CD14-positive monocyte (primary cell): ENCODE data around the gene LHFPL3. TPM values are rescaled to one million over a fixed set of nuclear protein-coding genes. Genes with fewer than 3 reads are reported as not detected.

Experiments
- DNase-seq, 3 donors: peaks; one replicate each; pipeline ENCODE4 v3.0.0-alpha.2; 2011 to 2022
- H2AFZ ChIP-seq: 2 replicates; pipeline ENCODE4 v1.6.0; 2012; ENCODE audit warnings: mild to moderate bottlenecking, low read depth, low read length, inconsistent platforms; ENCODE audit not compliant: insufficient read depth, poor library complexity, severe bottlenecking
- H3K27ac ChIP-seq, 2 donors: 1 replicate in 1 of 2; 2 replicates in 1 of 2; pipeline ENCODE4 v1.5.1; 2012 to 2013; ENCODE audit warnings: low read length in 2 of 2, control low read depth in 1 of 2, inconsistent platforms in 1 of 2, low read depth in 1 of 2, mild to moderate bottlenecking in 1 of 2
- H3K27me3 ChIP-seq, 2 donors: one replicate each; pipeline versions ENCODE4 v1.6.0 to v1.6.1; 2011 to 2013; ENCODE audit warnings: low read length in 2 of 2; ENCODE audit not compliant: control insufficient read depth in 2 of 2, insufficient read depth in 2 of 2
- H3K36me3 ChIP-seq, 2 donors: replicated peaks in 1 of 2; 1 replicate in 1 of 2; 2 replicates in 1 of 2; pipeline versions ENCODE4 v1.5.1 to v1.6.1; 2012 to 2013; ENCODE audit warnings: low read length in 2 of 2, control low read depth in 1 of 2, inconsistent platforms in 1 of 2, mild to moderate bottlenecking in 1 of 2; ENCODE audit not compliant: insufficient read depth in 2 of 2, control insufficient read depth in 1 of 2
- H3K4me1 ChIP-seq, 2 donors: 1 replicate in 1 of 2; 2 replicates in 1 of 2; pipeline versions ENCODE4 v1.5.1 to v1.6.1; 2012 to 2013; ENCODE audit warnings: low read length in 2 of 2, control low read depth in 1 of 2, inconsistent platforms in 1 of 2, mild to moderate bottlenecking in 1 of 2, moderate library complexity in 1 of 2; ENCODE audit not compliant: insufficient read depth in 2 of 2, control insufficient read depth in 1 of 2
- H3K4me2 ChIP-seq: replicated peaks from 2 replicates; pipeline ENCODE3; 2012; ENCODE audit warnings: low read length, moderate library complexity, mild to moderate bottlenecking; ENCODE audit not compliant: poor library complexity, severe bottlenecking; ENCODE audit errors: extremely low read depth
- H3K4me3 ChIP-seq, 3 experiments: fragments of 200-600 bp in 1 of 3; sonication (generic) in 1 of 3; replicated peaks in 1 of 3; 1 replicate in 2 of 3; 2 replicates in 1 of 3; pipeline ENCODE4 v1.5.1; 2011 to 2013; ENCODE audit warnings: low read length in 3 of 3, mild to moderate bottlenecking in 3 of 3, control low read depth in 2 of 3, low read depth in 2 of 3, inconsistent platforms in 1 of 3, moderate library complexity in 1 of 3
- H3K79me2 ChIP-seq: 2 replicates; pipeline ENCODE4 v1.6.0; 2012; ENCODE audit warnings: mild to moderate bottlenecking, control low read depth, inconsistent platforms, low read length, moderate library complexity; ENCODE audit not compliant: insufficient read depth
- H3K9ac ChIP-seq: 2 replicates; pipeline ENCODE4 v1.6.0; 2017; ENCODE audit warnings: low read length, mild to moderate bottlenecking; ENCODE audit not compliant: insufficient read depth, poor library complexity, severe bottlenecking
- H3K9me3 ChIP-seq, 2 donors: replicated peaks in 1 of 2; 1 replicate in 1 of 2; 2 replicates in 1 of 2; pipeline versions ENCODE4 v1.5.1 to v1.6.1; 2012 to 2013; ENCODE audit warnings: low read length in 2 of 2, control low read depth in 1 of 2; ENCODE audit not compliant: control insufficient read depth in 1 of 2, insufficient read depth in 1 of 2
- H4K20me1 ChIP-seq: 2 replicates; pipeline ENCODE4 v1.6.0; 2012; ENCODE audit warnings: mild to moderate bottlenecking, low read length, control low read depth, moderate library complexity; ENCODE audit not compliant: insufficient read depth
- H3K27ac Mint-ChIP-seq, 7 donors: one replicate each; pipeline ENCODE4 v1.8.0; 2020; ENCODE audit warnings: mild to moderate bottlenecking in 7 of 7, mixed read lengths in 7 of 7, moderate library complexity in 6 of 7, inconsistent platforms in 2 of 7
- H3K27me3 Mint-ChIP-seq, 3 donors: one replicate each; pipeline ENCODE4 v1.8.0; 2021 to 2022; ENCODE audit warnings: low read depth in 3 of 3, mild to moderate bottlenecking in 3 of 3, mixed read lengths in 3 of 3, moderate library complexity in 3 of 3, inconsistent platforms in 1 of 3
- H3K36me3 Mint-ChIP-seq, 2 donors: one replicate each; pipeline ENCODE4 v1.8.0; 2020; ENCODE audit warnings: mixed read lengths in 2 of 2, inconsistent platforms in 1 of 2, mild to moderate bottlenecking in 1 of 2
- H3K4me1 Mint-ChIP-seq: one replicate; pipeline ENCODE4 v1.8.0; 2020; ENCODE audit warnings: mild to moderate bottlenecking, mixed read lengths
- H3K4me3 Mint-ChIP-seq, 2 donors: one replicate each; pipeline ENCODE4 v1.8.0; 2020; ENCODE audit warnings: mild to moderate bottlenecking in 2 of 2, mixed read lengths in 2 of 2, moderate library complexity in 1 of 2
- H3K9me3 Mint-ChIP-seq, 7 donors: one replicate each; pipeline ENCODE4 v1.8.0; 2020 to 2022; ENCODE audit warnings: mixed read lengths in 7 of 7, mild to moderate bottlenecking in 6 of 7, moderate library complexity in 6 of 7, inconsistent platforms in 2 of 7
- WGBS: methylation state at CpG from one replicate; pipeline ENCODE4 v1.1.5; 2013; ENCODE audit warnings: missing lambda C conversion rate; ENCODE audit not compliant: insufficient coverage; 5-methylcytosine and 5-hydroxymethylcytosine counted together
- intact Hi-C, 2 donors: fragments of 100-400 bp; cut with micrococcal nuclease; formaldehyde crosslinking; loops; one replicate each; pipeline versions ENCODE4 v1.15.0 to v1.15.1; 2023
- polyA plus RNA-seq, 3 donors: library from polyadenylated mRNA; depleted of rRNA in 1 of 3; unstranded in 2 of 3; stranded (reverse) in 1 of 3; fragments of 300-500 nt in 2 of 3; fragments of >200 nt in 1 of 3; fragmentation: Illumina TruSeq in 2 of 3; gene quantifications; 1 replicate in 2 of 3; 2 replicates in 1 of 3; pipeline ENCODE4 v1.2.3, GENCODE V29; 2012 to 2021
- TF ChIP-seq, protein P1 (sequence below): fragments of 200-600 bp; IDR thresholded peaks from one replicate; pipeline ENCODE4 v1.8.0; 2022; ENCODE audit warnings: antibody characterized with exemption, mild to moderate bottlenecking

LHFPL3 gene
- polyA plus RNA-seq, 3 donors: not detected

DNA sequence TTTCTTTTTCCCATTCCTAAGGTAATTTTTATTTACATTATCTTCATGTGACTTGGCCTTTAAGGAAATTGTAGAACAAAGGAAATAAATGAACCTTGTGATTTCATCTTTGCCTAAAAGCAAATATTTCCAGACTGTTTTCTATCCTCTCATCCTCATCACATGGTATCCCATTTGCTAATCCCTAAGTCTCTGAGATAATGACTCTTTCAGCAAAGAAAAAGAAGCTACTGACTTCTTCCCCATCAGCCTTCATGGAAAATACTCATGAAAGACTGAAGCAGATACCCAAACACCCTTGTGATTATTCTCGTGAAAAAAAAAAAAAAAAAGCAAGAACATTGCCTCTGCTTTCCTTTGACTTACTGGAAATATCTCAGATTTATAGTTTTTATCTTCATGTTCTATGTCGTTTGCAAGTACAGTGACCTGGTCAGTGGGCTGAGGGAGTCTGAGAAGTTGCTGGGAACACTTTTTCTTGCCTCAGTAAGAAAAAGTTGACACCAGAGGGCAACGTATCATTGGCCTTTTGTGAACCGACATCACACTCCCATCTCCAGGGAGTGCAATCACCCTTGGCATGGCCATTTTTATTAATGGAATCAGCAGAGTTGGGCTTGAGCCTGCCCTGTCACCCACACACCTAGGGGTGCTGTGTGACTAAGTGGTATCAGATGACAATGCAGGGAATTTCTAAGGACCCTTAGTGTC, 439.6 kb downstream of the LHFPL3 start:
- Histone ChIP-seq H3K4me2 (no peak overlapping the region), H3K4me1 (no peaks in the 10 kb centered on the region), H4K20me1 (no peaks in the 10 kb centered on the region), H3K36me3 (no peaks in the 10 kb centered on the region), H3K79me2 (no peaks in the 10 kb centered on the region), H3K4me3 (no peak overlapping the region), H3K27me3 (no peaks in the 10 kb centered on the region), H3K9me3 (no peaks in the 10 kb centered on the region), H2AFZ (no peak overlapping the region), H3K9ac (no peak overlapping the region), H3K27ac (no peak overlapping the region)
- Mint-ChIP-seq H3K27ac (peak overlapping the region in 1 of 7 donors; percentile 66), H3K9me3 (peaks cover 0 to 5% (median 2%) of the 10 kb centered on the region in 7 donors), H3K4me3 (no peak overlapping the region), H3K4me1 (no peaks in the 10 kb centered on the region), H3K27me3 (peaks cover 5 to 7% (median 6%) of the 10 kb centered on the region in 3 donors), H3K36me3 (no peaks in the 10 kb centered on the region)
- intact Hi-C loops: no loop called here
- DNase-seq: no peak
- TF ChIP-seq, protein P1, sequence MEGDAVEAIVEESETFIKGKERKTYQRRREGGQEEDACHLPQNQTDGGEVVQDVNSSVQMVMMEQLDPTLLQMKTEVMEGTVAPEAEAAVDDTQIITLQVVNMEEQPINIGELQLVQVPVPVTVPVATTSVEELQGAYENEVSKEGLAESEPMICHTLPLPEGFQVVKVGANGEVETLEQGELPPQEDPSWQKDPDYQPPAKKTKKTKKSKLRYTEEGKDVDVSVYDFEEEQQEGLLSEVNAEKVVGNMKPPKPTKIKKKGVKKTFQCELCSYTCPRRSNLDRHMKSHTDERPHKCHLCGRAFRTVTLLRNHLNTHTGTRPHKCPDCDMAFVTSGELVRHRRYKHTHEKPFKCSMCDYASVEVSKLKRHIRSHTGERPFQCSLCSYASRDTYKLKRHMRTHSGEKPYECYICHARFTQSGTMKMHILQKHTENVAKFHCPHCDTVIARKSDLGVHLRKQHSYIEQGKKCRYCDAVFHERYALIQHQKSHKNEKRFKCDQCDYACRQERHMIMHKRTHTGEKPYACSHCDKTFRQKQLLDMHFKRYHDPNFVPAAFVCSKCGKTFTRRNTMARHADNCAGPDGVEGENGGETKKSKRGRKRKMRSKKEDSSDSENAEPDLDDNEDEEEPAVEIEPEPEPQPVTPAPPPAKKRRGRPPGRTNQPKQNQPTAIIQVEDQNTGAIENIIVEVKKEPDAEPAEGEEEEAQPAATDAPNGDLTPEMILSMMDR: no peak
- no CpG with 5 or more reads among the region's 4 CpGs for WGBS

DNA sequence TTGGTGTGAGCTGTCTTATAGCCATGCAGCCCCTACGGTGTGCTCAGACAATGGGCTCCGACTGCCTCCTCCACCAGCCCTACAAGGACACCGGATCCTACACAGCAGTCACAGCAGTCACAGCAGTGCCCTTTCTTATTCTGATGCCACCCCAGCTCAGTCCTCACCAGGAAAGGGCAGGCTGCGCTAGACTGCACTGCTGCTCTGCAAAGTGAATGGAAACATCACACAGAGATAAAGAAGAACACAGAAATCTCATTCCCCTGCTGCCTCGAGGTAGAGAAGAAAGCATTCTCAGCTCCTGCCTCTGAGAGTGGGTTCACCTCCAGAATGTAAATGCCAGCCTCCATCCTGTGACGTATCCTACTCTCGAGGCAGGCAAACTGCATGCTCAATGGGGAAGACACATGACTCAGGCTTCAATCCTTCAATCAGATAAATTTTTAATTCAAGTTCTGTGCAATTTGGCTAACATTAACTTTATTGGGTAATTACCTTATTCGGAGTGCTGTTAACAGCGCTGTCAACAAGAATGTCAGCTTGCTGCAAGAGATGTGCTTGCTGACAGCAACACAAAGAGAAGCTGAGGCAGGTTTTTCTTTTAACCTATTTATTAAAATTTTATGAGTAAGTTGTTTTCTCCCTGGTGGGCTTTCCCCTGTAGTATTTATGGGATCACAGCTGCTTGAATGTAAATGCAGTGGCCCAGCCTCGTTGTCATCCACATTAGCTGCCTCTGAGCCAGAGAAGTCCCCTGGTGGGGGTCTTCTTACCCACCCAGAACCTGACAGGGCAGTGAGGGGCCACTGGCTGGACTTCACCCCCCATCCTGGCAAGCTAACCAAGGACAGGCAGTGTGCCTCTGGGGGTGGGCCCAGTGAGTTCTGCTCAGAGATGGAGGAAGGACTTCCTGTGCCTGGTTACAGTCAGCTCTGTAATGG, 444.3 kb downstream of the LHFPL3 start:
- WGBS: 35% methylated on average over 5 of the region's 10 CpGs

More for the DNA sequence above, 444.3 kb downstream of the LHFPL3 start:
- Histone ChIP-seq H3K27ac (no peak overlapping the region), H3K36me3 (no peaks in the 10 kb centered on the region), H2AFZ (no peak overlapping the region), H4K20me1 (no peaks in the 10 kb centered on the region), H3K27me3 (no peaks in the 10 kb centered on the region), H3K9me3 (no peaks in the 10 kb centered on the region), H3K9ac (no peak overlapping the region), H3K4me3 (no peak overlapping the region), H3K4me1 (no peaks in the 10 kb centered on the region), H3K79me2 (no peaks in the 10 kb centered on the region), H3K4me2 (no peak overlapping the region)
- intact Hi-C loops: no loop called here
- Mint-ChIP-seq H3K4me1 (no peaks in the 10 kb centered on the region), H3K4me3 (no peak overlapping the region), H3K9me3 (peaks cover 0 to 6% (median 3%) of the 10 kb centered on the region in 7 donors), H3K36me3 (no peaks in the 10 kb centered on the region), H3K27ac (no peak overlapping the region), H3K27me3 (peaks cover 5 to 9% (median 7%) of the 10 kb centered on the region in 3 donors)
- TF ChIP-seq, protein P1: no peak
- no peak for DNase-seq
